Spleen (tissue), 11 donors: ENCODE data around the gene ZBTB17. TPM values are rescaled to one million over a fixed set of nuclear protein-coding genes. Genes with fewer than 3 reads are reported as not detected.
"Not testable (repeated sequence)": the region's sequence is repeated elsewhere in the genome, so short reads cannot be mapped to it uniquely, and the experiment has no call there.

Experiments used
- DNase-seq: peaks from one replicate; pipeline ENCODE4 v3.0.0-alpha.2; 2020
- H3K27ac ChIP-seq, 8 donors: fragments of 200-600 bp; sonication (generic) in 7 of 8; 1 replicate in 4 of 8; 2 replicates in 4 of 8; pipeline versions ENCODE4 v1.5.0 to v1.8.0; 2016 to 2021; ENCODE audit warnings: inconsistent platforms in 4 of 8, mild to moderate bottlenecking in 4 of 8, moderate library complexity in 1 of 8
- H3K27me3 ChIP-seq, 7 donors: fragments of 200-600 bp; sonication (generic) in 6 of 7; replicated peaks in 1 of 7; 1 replicate in 4 of 7; 2 replicates in 3 of 7; pipeline versions ENCODE4 v1.5.0 to v1.8.0; 2016 to 2021; ENCODE audit warnings: inconsistent platforms in 3 of 7, mild to moderate bottlenecking in 1 of 7
- H3K36me3 ChIP-seq, 6 donors: fragments of 200-600 bp; sonication (generic) in 5 of 6; 1 replicate in 4 of 6; 2 replicates in 2 of 6; pipeline versions ENCODE4 v1.5.0 to v1.8.0; 2016 to 2021; ENCODE audit warnings: inconsistent platforms in 2 of 6
- H3K4me1 ChIP-seq, 6 donors: fragments of 200-600 bp; sonication (generic) in 5 of 6; 1 replicate in 3 of 6; 2 replicates in 3 of 6; pipeline versions ENCODE4 v1.5.0 to v1.8.0; 2016 to 2021; ENCODE audit warnings: inconsistent platforms in 3 of 6
- H3K4me3 ChIP-seq, 8 donors: fragments of 200-600 bp; sonication (generic) in 7 of 8; 1 replicate in 4 of 8; 2 replicates in 4 of 8; pipeline versions ENCODE4 v1.5.0 to v1.8.0; 2016 to 2021; ENCODE audit warnings: inconsistent platforms in 4 of 8, mild to moderate bottlenecking in 4 of 8, moderate library complexity in 2 of 8
- H3K9me3 ChIP-seq, 8 donors: fragments of 200-600 bp; sonication (generic) in 7 of 8; 1 replicate in 4 of 8; 2 replicates in 4 of 8; pipeline versions ENCODE4 v1.5.0 to v1.8.0; 2016 to 2021; ENCODE audit warnings: inconsistent platforms in 4 of 8
- CTCF ChIP-seq, 11 experiments: fragments of 200-600 bp in 7 of 11; fragments of 450-650 bp in 4 of 11; sonication (generic) in 4 of 11; IDR thresholded peaks in 8 of 11; conservative IDR thresholded peaks in 3 of 11; 1 replicate in 7 of 11; 2 replicates in 4 of 11; pipeline versions ENCODE4 v1.4.0 to v1.8.0; 2016 to 2021; ENCODE audit warnings: antibody characterized with exemption in 11 of 11, inconsistent platforms in 4 of 11, mild to moderate bottlenecking in 1 of 11
- POLR2A ChIP-seq, 3 donors: fragments of 450-650 bp; IDR thresholded peaks; one replicate each; pipeline ENCODE4 v1.5.1; 2017; ENCODE audit warnings: antibody characterized with exemption in 3 of 3, mild to moderate bottlenecking in 1 of 3
- POLR2AphosphoS5 ChIP-seq, 3 donors: sonication (generic); formaldehyde crosslinking; IDR thresholded peaks; one replicate each; pipeline ENCODE4 v1.5.1; 2017; ENCODE audit warnings: antibody characterized with exemption in 3 of 3
- WGBS, 5 donors: extraction: QIAGEN DNeasy Blood & Tissue Kit in 3 of 5; methylation state at CpG; one replicate each; pipeline versions ENCODE4 v1.1.5 to v1.1.7; 2013 to 2018; 5-methylcytosine and 5-hydroxymethylcytosine counted together
- intact Hi-C: fragments of 100-400 bp; cut with DNase I; formaldehyde crosslinking; loops from one replicate; pipeline ENCODE4 v1.15.0; 2023; ENCODE audit warnings: low total_unique reads
- polyA plus RNA-seq, 3 donors: library from polyadenylated mRNA; stranded (reverse); fragments of 200-250 nt; gene quantifications; one replicate each; pipeline ENCODE4 v1.2.1, GENCODE V29; 2013
- total RNA-seq, 7 donors: library from RNA; depleted of rRNA in 3 of 7; stranded (reverse); fragments of >200 nt in 3 of 7; fragmentation: NEBNext Ultra II Directional in 4 of 7; extraction: Animal tissue kit (Norgen Biotek cat#: 25700) in 4 of 7; gene quantifications; one replicate each; pipeline versions ENCODE4 v1.1.0 to v1.2.1, GENCODE V29; 2016 to 2021
- donor health status: healthy with polysubstance abuse.
- donor health status: DM: no; HTN: no; CAD: no; lungs with moderate emphysema.
- donor health status: DM: no; HTN: no; CAD: no.
- donor health status: Bipolar disorder and iron deficiency.
- donor health status: healthy.
- donor health status: DM: no; HTN: no; CAD: no.
- donor health status: DM: yes; HTN: yes; CAD: no.

Gene ZBTB17
- total and polyA plus RNA-seq, 10 donors: 36.8 to 139 (median 53.4) TPM

GRCh38 chr1:16006010-16006409, 30.1 kb upstream of the ZBTB17 start:
- TF ChIP-seq POLR2A (IDR thresholded peaks at IDR 0.05) (no peak), CTCF (IDR thresholded peaks at IDR 0.05 in 8 of 11, conservative IDR thresholded peaks at IDR 0.05 in 3 of 11) (no peak)
- H3K36me3 ChIP-seq: no peaks in the 10 kb centered on the region
- whole genome bisulfite sequencing, 5 donors: 72 to 95% (median 76%) methylated on average over 4 to 11 of the region's 11 CpGs
- DNase-seq: peak; percentile 68
- H3K27me3 ChIP-seq: no peaks in the 10 kb centered on the region
- H3K4me3 ChIP-seq: no peak overlapping the region
- no peak overlapping the region for H3K27ac ChIP-seq
- no peaks in the 10 kb centered on the region for H3K9me3 ChIP-seq
- intact Hi-C loops: loop anchor here (10.0 kb wide), 1 partner anchor 49 kb away; no protein-coding TSS in a partner anchor
- peaks cover 0 to 21% (median 0%) of the 10 kb centered on the region in 6 donors for H3K4me1 ChIP-seq

- 67 to 85% (median 73%) methylated on average over 5 of the region's 5 CpGs for WGBS, 5 donors
- H3K27me3 ChIP-seq: no peaks in the 10 kb centered on the region
- intact Hi-C loops: loop anchor here (10.0 kb wide), 1 partner anchor 49 kb away; no protein-coding TSS in a partner anchor
Observed at GRCh38 chr1:16005597-16005996, 29.7 kb upstream of the ZBTB17 start.

GRCh38 chr1:16001274-16001673, 25.4 kb upstream of the ZBTB17 start:
- not testable (repeated sequence) for DNase-seq, H3K36me3 ChIP-seq, H3K9me3 ChIP-seq, H3K27ac ChIP-seq, H3K4me3 ChIP-seq, H3K27me3 ChIP-seq
- intact Hi-C loops: loop anchor here (10.0 kb wide), 1 partner anchor 54 kb away; no protein-coding TSS in a partner anchor
- H3K4me1 ChIP-seq: peaks cover 0 to 11% (median 0%) of the 10 kb centered on the region in 6 donors
- WGBS, 5 donors: 83 to 94% (median 90%) methylated on average over 10 of the region's 10 CpGs

More at GRCh38 chr1:16005597-16005996, 29.7 kb upstream of the ZBTB17 start:
- no peak overlapping the region for H3K27ac ChIP-seq
- peaks cover 0 to 21% (median 0%) of the 10 kb centered on the region in 6 donors for H3K4me1 ChIP-seq
- H3K4me3 ChIP-seq: no peak overlapping the region
- no peak for TF ChIP-seq POLR2AphosphoS5 (IDR thresholded peaks at IDR 0.05)
- no peak for TF ChIP-seq POLR2A (IDR thresholded peaks at IDR 0.05)
- no peak for TF ChIP-seq CTCF (IDR thresholded peaks at IDR 0.05 in 8 of 11, conservative IDR thresholded peaks at IDR 0.05 in 3 of 11)
- no peaks in the 10 kb centered on the region for H3K36me3 ChIP-seq
- H3K9me3 ChIP-seq: no peaks in the 10 kb centered on the region
- no peak for DNase-seq

DNA sequence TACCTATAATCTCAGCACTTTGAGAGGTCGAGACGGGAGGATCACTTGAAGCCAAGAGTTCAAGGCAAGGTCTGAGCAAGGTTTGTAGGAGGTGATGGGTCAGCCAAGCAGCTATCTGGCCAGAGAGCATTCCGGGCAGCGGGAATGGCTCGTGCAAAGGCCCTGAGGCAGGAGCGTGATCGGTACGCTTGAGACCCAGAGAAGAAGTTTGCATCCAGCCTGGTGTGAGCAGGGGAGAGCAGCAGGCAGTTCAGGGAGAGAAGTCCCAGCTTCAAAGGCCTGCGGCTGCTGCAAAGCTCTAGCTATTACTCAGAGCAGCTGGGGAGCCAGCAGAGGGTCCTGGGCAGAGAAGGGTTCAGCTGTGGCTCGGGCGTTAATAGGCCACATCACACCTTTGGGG, 23.0 kb upstream of the ZBTB17 start:
- intact Hi-C loops: loop anchor here (5.0 kb wide), 1 partner anchor 207 kb away; no protein-coding TSS in a partner anchor
- Histone ChIP-seq H3K4me1 (no peaks in the 10 kb centered on the region), H3K9me3 (no peaks in the 10 kb centered on the region), H3K36me3 (no peaks in the 10 kb centered on the region), H3K27ac (no peak overlapping the region), H3K4me3 (no peak overlapping the region), H3K27me3 (no peaks in the 10 kb centered on the region)
- peak; percentile 47 for DNase-seq
- TF ChIP-seq POLR2A (IDR thresholded peaks at IDR 0.05) (no peak), POLR2AphosphoS5 (IDR thresholded peaks at IDR 0.05) (no peak), CTCF (IDR thresholded peaks at IDR 0.05 in 8 of 11, conservative IDR thresholded peaks at IDR 0.05 in 3 of 11) (no peak)
- 87 to 95% (median 92%) methylated on average over 11 of the region's 11 CpGs for WGBS, 5 donors
